Fibroblast of skin of abdomen (primary cell): ENCODE results near the gene FICD.

ENCODE experiments used
- DNase-seq: peaks from one replicate; pipeline ENCODE4 v3.0.0-alpha.2; 2013

The FICD gene

DNA sequence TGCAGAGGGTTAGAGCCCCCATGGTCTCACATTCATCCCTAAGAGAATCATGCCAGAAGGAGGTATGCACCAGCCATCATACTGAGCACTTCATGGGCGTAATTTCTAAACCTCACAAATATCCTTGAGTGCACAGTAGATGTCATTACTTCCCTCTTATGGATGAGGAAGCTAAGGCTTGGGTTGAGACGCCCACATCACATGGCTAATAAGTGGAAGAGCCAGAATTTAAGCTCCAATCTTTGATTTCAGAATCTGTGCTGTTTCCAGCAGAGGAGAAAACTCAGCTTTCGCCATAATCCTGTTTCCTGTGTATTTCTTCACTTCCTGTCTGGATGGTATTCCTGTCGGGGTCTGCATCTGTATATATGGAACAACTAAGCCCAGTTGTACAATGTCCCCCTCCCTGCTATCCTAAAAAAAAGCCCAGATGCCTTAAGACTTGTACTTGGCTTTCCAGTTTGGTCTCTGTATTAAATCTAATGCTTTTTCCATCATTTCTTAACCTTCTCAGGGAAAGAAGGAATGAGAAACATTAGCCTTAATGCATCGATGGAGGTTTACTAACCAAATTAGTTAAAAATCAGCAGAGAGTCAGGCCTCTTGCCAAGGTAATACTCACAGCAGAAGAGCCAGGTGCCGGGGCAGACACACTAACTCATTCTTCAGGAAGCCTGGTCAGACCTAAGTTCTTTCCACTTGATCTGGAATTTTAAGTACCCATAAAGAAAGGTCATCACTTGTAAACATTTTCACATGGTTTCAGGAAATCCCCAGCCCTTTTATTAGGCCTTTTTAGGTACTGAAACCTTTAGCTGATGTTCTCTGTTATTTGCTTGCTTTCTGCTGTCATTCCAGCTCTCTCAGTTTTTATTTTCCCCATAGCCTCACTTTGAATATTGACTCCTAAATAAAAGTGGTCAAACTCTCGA is 52.6 kb downstream of the FICD start:
- no peak for DNase-seq

DNA sequence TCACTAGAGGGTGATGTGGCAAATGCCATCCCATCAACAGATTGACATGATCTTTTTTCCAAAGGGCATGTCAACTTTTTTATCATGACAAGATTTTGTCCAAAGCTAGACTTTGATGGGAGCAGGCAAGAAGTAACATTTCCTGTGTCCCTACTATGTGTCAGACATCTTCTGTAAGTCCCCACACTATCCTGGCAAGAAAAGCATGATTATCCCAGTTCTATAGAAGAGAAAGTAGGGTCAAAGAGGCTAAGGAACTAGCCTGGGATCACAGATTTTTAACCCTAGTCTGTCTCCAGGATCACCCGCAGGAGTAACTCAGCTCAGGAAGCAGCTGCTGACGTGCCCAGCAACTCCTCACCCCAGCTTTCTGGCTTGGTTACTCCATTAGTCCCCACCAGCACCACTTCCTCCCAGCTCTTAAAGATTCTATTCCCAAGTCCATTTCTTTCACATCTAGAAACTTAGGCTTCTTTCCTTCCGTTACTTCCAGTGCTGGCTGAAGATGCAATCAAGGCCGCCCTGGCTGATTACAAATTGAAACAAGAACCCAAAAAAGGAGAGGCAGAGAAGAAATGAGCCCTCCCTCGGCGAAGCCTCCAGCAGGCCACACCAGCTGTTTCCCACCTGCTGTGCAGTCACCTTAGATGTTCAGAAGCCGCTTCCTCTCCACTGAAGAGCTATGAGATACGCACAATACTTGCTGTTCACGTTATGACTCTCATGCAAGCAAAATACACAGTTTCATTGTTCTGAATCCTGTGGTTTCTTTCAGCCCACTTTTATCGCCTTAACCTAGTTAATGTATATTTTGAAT is 53.5 kb downstream of the FICD start:
- no peak for DNase-seq
